Gastrocnemius medialis (tissue), 4 donors: ENCODE measurements around the gene CHI3L2. TPM values are rescaled to one million over a fixed set of nuclear protein-coding genes. Genes with fewer than 3 reads are reported as not detected.

Experiments used
- ATAC-seq, 2 donors: fragments of 150-250 bp; one replicate each; pipeline ENCODE4 v1.9.1; 2016
- DNase-seq, 2 donors: peaks; one replicate each; pipeline ENCODE4 v3.0.0-alpha.2; 2019
- H3K27ac ChIP-seq, 4 donors: fragments of 200-600 bp; sonication (generic); 1 replicate in 1 of 4; 2 replicates in 3 of 4; pipeline ENCODE4 v1.5.1; 2016 to 2018; ENCODE audit warnings: mild to moderate bottlenecking in 2 of 4, moderate library complexity in 1 of 4
- H3K27me3 ChIP-seq, 3 donors: fragments of 200-600 bp; sonication (generic) in 2 of 3; 1 replicate in 1 of 3; 2 replicates in 2 of 3; pipeline versions ENCODE4 v1.5.1 to v1.6.0; 2016 to 2019; ENCODE audit warnings: mild to moderate bottlenecking in 1 of 3, moderate library complexity in 1 of 3
- H3K36me3 ChIP-seq, 2 donors: fragments of 200-600 bp; sonication (generic) in 1 of 2; one replicate each; pipeline ENCODE4 v1.5.1; 2017 to 2018
- H3K4me1 ChIP-seq, 2 donors: fragments of 200-600 bp; sonication (generic) in 1 of 2; one replicate each; pipeline ENCODE4 v1.5.1; 2016 to 2017; ENCODE audit warnings: mild to moderate bottlenecking in 2 of 2
- H3K4me3 ChIP-seq, 4 donors: fragments of 200-600 bp; sonication (generic) in 3 of 4; 1 replicate in 1 of 4; 2 replicates in 3 of 4; pipeline ENCODE4 v1.5.1; 2016 to 2019; ENCODE audit warnings: mild to moderate bottlenecking in 2 of 4
- H3K9me3 ChIP-seq, 3 donors: fragments of 200-600 bp; sonication (generic) in 2 of 3; 1 replicate in 1 of 3; 2 replicates in 2 of 3; pipeline ENCODE4 v1.5.1; 2016 to 2019
- CTCF ChIP-seq, 5 experiments: fragments of 450-650 bp in 3 of 5; fragments of 200-600 bp in 2 of 5; sonication (generic) in 2 of 5; IDR thresholded peaks in 4 of 5; conservative IDR thresholded peaks in 1 of 5; 1 replicate in 4 of 5; 2 replicates in 1 of 5; pipeline ENCODE4 v1.5.1; 2016 to 2019; ENCODE audit warnings: antibody characterized with exemption in 5 of 5, mild to moderate bottlenecking in 3 of 5, moderate library complexity in 3 of 5
- POLR2A ChIP-seq, 2 donors: fragments of 450-650 bp; IDR thresholded peaks; one replicate each; pipeline ENCODE4 v1.6.1; 2017; ENCODE audit warnings: antibody characterized with exemption in 2 of 2, mild to moderate bottlenecking in 2 of 2, moderate library complexity in 2 of 2
- in situ Hi-C, 4 donors: fragments of 200-750 bp; cut with MboI; loops; one replicate each; pipeline versions ENCODE4 v1.15.0 to v1.8.0; 2017; ENCODE audit warnings: low sequenced_read_pairs in 4 of 4
- intact Hi-C: fragments of 100-400 bp; cut with DNase I; formaldehyde crosslinking; loops from one replicate; pipeline ENCODE4 v1.15.1; 2023; ENCODE audit warnings: low total_unique reads
- total RNA-seq, 4 donors: library from RNA; depleted of rRNA; stranded (reverse); fragments of >200 nt; gene quantifications; one replicate each; pipeline versions ENCODE4 v1.1.0 to v1.2.3, GENCODE V29; 2016

The CHI3L2 gene
- total RNA-seq, 4 donors from 2014 or later, result 0.40 to 2.3 (median 1.9) TPM; not detected in 1

GRCh38 chr1:111221633-111222291 is 5.8 kb upstream of the CHI3L2 start:
- H3K36me3 ChIP-seq, result no peaks in the 10 kb centered on the region
- TF ChIP-seq CTCF (IDR thresholded peaks at IDR 0.05 in 4 of 5, conservative IDR thresholded peaks at IDR 0.05 in 1 of 5) (no peak), POLR2A (IDR thresholded peaks at IDR 0.05) (no peak)
- no peak for DNase-seq
- no peaks in the 10 kb centered on the region for H3K27me3 ChIP-seq
- ATAC-seq, result no peak
- no peaks in the 10 kb centered on the region for H3K4me1 ChIP-seq
- in situ Hi-C loops (loop anchor here (10.0 kb wide), 4 partner anchors 103 to 553 kb away; no protein-coding TSS in a partner anchor), intact Hi-C loops (loop anchor here (2.0 kb wide), 1 partner anchor 179 kb away; no protein-coding TSS in a partner anchor)
- no peak overlapping the region for H3K4me3 ChIP-seq
- H3K9me3 ChIP-seq, result no peaks in the 10 kb centered on the region
- no peak overlapping the region for H3K27ac ChIP-seq

GRCh38 chr1:111222308-111223125 is 5.0 kb upstream of the CHI3L2 start:
- TF ChIP-seq POLR2A (IDR thresholded peaks at IDR 0.05) (no peak), CTCF (IDR thresholded peaks at IDR 0.05 in 4 of 5, conservative IDR thresholded peaks at IDR 0.05 in 1 of 5) (peak; percentile 50 to 79 (median 74))
- H3K4me3 ChIP-seq, result no peak overlapping the region
- ATAC-seq (peak in 1 of 2 donors; percentile 62), DNase-seq (peak in 1 of 2 donors; percentile 41)
- H3K27me3 ChIP-seq, result no peaks in the 10 kb centered on the region
- in situ Hi-C loops (loop anchor here (10.0 kb wide), 4 partner anchors 102 to 552 kb away; no protein-coding TSS in a partner anchor), intact Hi-C loops (loop anchor here (1.0 to 2.0 kb wide), 2 partner anchors 178 to 547 kb away; no protein-coding TSS in a partner anchor)
- no peaks in the 10 kb centered on the region for H3K9me3 ChIP-seq
- no peak overlapping the region for H3K27ac ChIP-seq
- H3K4me1 ChIP-seq, result no peaks in the 10 kb centered on the region
- no peaks in the 10 kb centered on the region for H3K36me3 ChIP-seq

GRCh38 chr1:111223126-111223685 is 4.3 kb upstream of the CHI3L2 start:
- no peak for ATAC-seq
- H3K9me3 ChIP-seq, result no peaks in the 10 kb centered on the region
- in situ Hi-C loops, result loop anchor here (10.0 kb wide), 4 partner anchors 102 to 552 kb away; no protein-coding TSS in a partner anchor
- no peaks in the 10 kb centered on the region for H3K27me3 ChIP-seq
- H3K36me3 ChIP-seq, result no peaks in the 10 kb centered on the region
- H3K4me3 ChIP-seq, result no peak overlapping the region
- TF ChIP-seq POLR2A (IDR thresholded peaks at IDR 0.05) (no peak), CTCF (IDR thresholded peaks at IDR 0.05 in 4 of 5, conservative IDR thresholded peaks at IDR 0.05 in 1 of 5) (no peak)
- no peak overlapping the region for H3K27ac ChIP-seq
- intact Hi-C loops, result loop anchor here (1.0 to 2.0 kb wide), 2 partner anchors 178 to 546 kb away; no protein-coding TSS in a partner anchor
- H3K4me1 ChIP-seq, result no peaks in the 10 kb centered on the region
- DNase-seq, result no peak

- in situ Hi-C loops (loop anchor here (10.0 kb wide), 4 partner anchors 100 to 550 kb away; no protein-coding TSS in a partner anchor), intact Hi-C loops (no loop called here)
- DNase-seq, result no peak
- no peak for ATAC-seq
- H3K9me3 ChIP-seq, result no peaks in the 10 kb centered on the region
- H3K27me3 ChIP-seq, result no peaks in the 10 kb centered on the region
- H3K4me1 ChIP-seq, result no peaks in the 10 kb centered on the region
- H3K27ac ChIP-seq, result no peak overlapping the region
- H3K4me3 ChIP-seq, result no peak overlapping the region
- TF ChIP-seq POLR2A (IDR thresholded peaks at IDR 0.05), result no peak
- TF ChIP-seq CTCF (IDR thresholded peaks at IDR 0.05 in 4 of 5, conservative IDR thresholded peaks at IDR 0.05 in 1 of 5), result no peak
- no peaks in the 10 kb centered on the region for H3K36me3 ChIP-seq
Measured at GRCh38 chr1:111225091-111225490, 2.4 kb upstream of the CHI3L2 start.
